SU-DHL-6 (cell line): Measurements from ENCODE around the gene EFTUD2.

Experiments
- H2AFZ ChIP-seq: fragments of 200-600 bp; sonication (generic); 2 replicates; pipeline ENCODE4 v1.6.1; 2014; ENCODE audit warnings: low read depth, mild to moderate bottlenecking, moderate library complexity, mixed read lengths, antibody characterized with exemption, low read length; ENCODE audit not compliant: severe bottlenecking
- H3F3A ChIP-seq: fragments of 200-600 bp; shearing (Covaris generic); 2 replicates; pipeline ENCODE4 v1.6.0; 2016; ENCODE audit warnings: antibody characterized with exemption, mild to moderate bottlenecking; ENCODE audit not compliant: insufficient read depth
- H3K27ac ChIP-seq: fragments of 200-600 bp; sonication (generic); 2 replicates; pipeline ENCODE4 v1.5.1; 2016; ENCODE audit warnings: low read depth, mild to moderate bottlenecking, low read length, moderate library complexity, mixed read lengths
- H3K27me3 ChIP-seq: fragments of 200-600 bp; sonication (generic), shearing (Covaris generic); 2 replicates; pipeline ENCODE4 v1.6.0; 2014; ENCODE audit warnings: mild to moderate bottlenecking, low read length
- H3K36me3 ChIP-seq: fragments of 200-600 bp; sonication (generic); 2 replicates; pipeline ENCODE4 v1.6.1; 2014; ENCODE audit warnings: mild to moderate bottlenecking, low read length, mixed read lengths
- H3K4me2 ChIP-seq: fragments of 300-600, 200-600 bp; shearing (Covaris generic), sonication (generic); 2 replicates; pipeline ENCODE4 v1.6.0; 2014; ENCODE audit warnings: low read length, low read depth, mild to moderate bottlenecking; ENCODE audit not compliant: poor library complexity, severe bottlenecking
- H3K4me3 ChIP-seq: fragments of 200-600 bp; sonication (generic); 2 replicates; pipeline ENCODE4 v1.5.1; 2014; ENCODE audit warnings: antibody characterized with exemption, low read length, mild to moderate bottlenecking, mixed read lengths; ENCODE audit not compliant: insufficient read depth, poor library complexity, severe bottlenecking
- H3K79me2 ChIP-seq: fragments of 200-600 bp; sonication (generic); 2 replicates; pipeline ENCODE4 v1.6.1; 2014; ENCODE audit warnings: mild to moderate bottlenecking, low read length, moderate library complexity; ENCODE audit not compliant: insufficient read depth
- H3K9ac ChIP-seq: fragments of 200-600 bp; sonication (generic); 2 replicates; pipeline ENCODE4 v1.7.0; 2014; ENCODE audit warnings: mild to moderate bottlenecking, low read length
- H3K9me2 ChIP-seq: fragments of 200-600 bp; sonication (generic); replicated peaks from 2 replicates; pipeline ENCODE4 v1.6.1; 2014; ENCODE audit warnings: low read length; ENCODE audit not compliant: insufficient read depth
- H3K9me3 ChIP-seq: fragments of 200-600 bp; sonication (generic); 2 replicates; pipeline ENCODE4 v1.6.1; 2014; ENCODE audit warnings: low read length, mixed read lengths; ENCODE audit not compliant: insufficient read depth
- H4K20me1 ChIP-seq: fragments of 200-600 bp; sonication (generic); 2 replicates; pipeline ENCODE4 v1.6.1; 2014; ENCODE audit warnings: low read depth, mild to moderate bottlenecking, antibody characterized with exemption, low read length, moderate library complexity, mixed read lengths
- CTCF ChIP-seq: fragments of 200-600 bp; sonication (generic); IDR thresholded peaks from one replicate; pipeline ENCODE4 v1.5.1; 2017; ENCODE audit warnings: antibody characterized with exemption, mild to moderate bottlenecking, low read length, moderate library complexity; ENCODE audit not compliant: insufficient read depth, poor library complexity, severe bottlenecking
- EZH2phosphoT487 ChIP-seq: fragments of 200-600 bp; sonication (generic), shearing (Covaris generic); conservative IDR thresholded peaks from 2 replicates; pipeline ENCODE4 v1.6.1; 2018; ENCODE audit warnings: mild to moderate bottlenecking, antibody characterized with exemption, low read length, moderate library complexity, mixed read lengths

Gene EFTUD2

GRCh38 chr17:44842748-44843147, 56.5 kb downstream of the EFTUD2 start:
- no peaks in the 10 kb centered on the region for H3K36me3 ChIP-seq
- H3K9ac ChIP-seq, result no peak overlapping the region
- no peaks in the 10 kb centered on the region for H3K9me2 ChIP-seq
- no peaks in the 10 kb centered on the region for H3K9me3 ChIP-seq
- no peak overlapping the region for H2AFZ ChIP-seq
- H3K27ac ChIP-seq, result no peak overlapping the region
- TF ChIP-seq EZH2phosphoT487, result no peak
- TF ChIP-seq CTCF, result no peak
- H3F3A ChIP-seq, result no peaks in the 10 kb centered on the region
- H3K4me3 ChIP-seq, result no peak overlapping the region
- no peaks in the 10 kb centered on the region for H3K79me2 ChIP-seq
- no peak overlapping the region for H3K4me2 ChIP-seq
- no peaks in the 10 kb centered on the region for H4K20me1 ChIP-seq
- no peaks in the 10 kb centered on the region for H3K27me3 ChIP-seq

GRCh38 chr17:44840936-44841335, 58.3 kb downstream of the EFTUD2 start:
- no peak overlapping the region for H3K9ac ChIP-seq
- no peaks in the 10 kb centered on the region for H3F3A ChIP-seq
- H3K4me3 ChIP-seq, result no peak overlapping the region
- no peaks in the 10 kb centered on the region for H3K79me2 ChIP-seq
- H3K4me2 ChIP-seq, result no peak overlapping the region
- no peak overlapping the region for H2AFZ ChIP-seq
- H3K9me3 ChIP-seq, result no peaks in the 10 kb centered on the region
- H4K20me1 ChIP-seq, result no peaks in the 10 kb centered on the region
- H3K9me2 ChIP-seq, result no peaks in the 10 kb centered on the region
- H3K27ac ChIP-seq, result no peak overlapping the region
- no peaks in the 10 kb centered on the region for H3K36me3 ChIP-seq
- no peak for TF ChIP-seq EZH2phosphoT487
- H3K27me3 ChIP-seq, result no peaks in the 10 kb centered on the region

- Histone ChIP-seq H3K9ac (no peak overlapping the region), H3K4me3 (no peak overlapping the region), H3K27me3 (no peaks in the 10 kb centered on the region), H3K36me3 (no peaks in the 10 kb centered on the region), H3K9me3 (no peaks in the 10 kb centered on the region), H3F3A (no peaks in the 10 kb centered on the region), H3K27ac (no peak overlapping the region), H3K4me2 (no peak overlapping the region), H4K20me1 (no peaks in the 10 kb centered on the region), H3K79me2 (no peaks in the 10 kb centered on the region), H2AFZ (no peak overlapping the region), H3K9me2 (no peaks in the 10 kb centered on the region)
- no peak for TF ChIP-seq CTCF
- TF ChIP-seq EZH2phosphoT487, result no peak
Observed at GRCh38 chr17:44840274-44840673, 59.0 kb downstream of the EFTUD2 start.

- Histone ChIP-seq H3K27me3 (no peaks in the 10 kb centered on the region), H4K20me1 (no peaks in the 10 kb centered on the region), H3K27ac (no peak overlapping the region), H3K79me2 (no peaks in the 10 kb centered on the region), H3K9me3 (no peaks in the 10 kb centered on the region), H3F3A (no peaks in the 10 kb centered on the region), H3K9me2 (no peaks in the 10 kb centered on the region), H2AFZ (no peak overlapping the region), H3K4me2 (no peak overlapping the region), H3K4me3 (no peak overlapping the region), H3K36me3 (no peaks in the 10 kb centered on the region), H3K9ac (no peak overlapping the region)
- no peak for TF ChIP-seq EZH2phosphoT487
- no peak for TF ChIP-seq CTCF
Observed at GRCh38 chr17:44837196-44837595, 62.0 kb downstream of the EFTUD2 start.
